HEK293T (cell line): ENCODE results near the gene GLIS2.

ENCODE experiments used
- ARNT ChIP-seq: fragments of 450-650 bp; IDR thresholded peaks from 2 replicates; pipeline ENCODE4 v1.6.1; 2017; ENCODE audit warnings: mild to moderate bottlenecking
- BHLHE40 ChIP-seq: fragments of 450-650 bp; IDR thresholded peaks from 2 replicates; pipeline ENCODE4 v1.6.1; 2016; ENCODE audit warnings: mild to moderate bottlenecking, moderate library complexity, borderline replicate concordance
- ELF4 ChIP-seq: fragments of 450-650 bp; IDR thresholded peaks from 2 replicates; pipeline ENCODE4 v1.6.1; 2017; ENCODE audit warnings: antibody characterized with exemption
- FOXA1 ChIP-seq: fragments of 450-650 bp; IDR thresholded peaks from 2 replicates; pipeline ENCODE4 v1.6.1; 2016; ENCODE audit warnings: mild to moderate bottlenecking
- FOXK2 ChIP-seq: fragments of 450-650 bp; IDR thresholded peaks from 2 replicates; pipeline ENCODE4 v1.6.1; 2016; ENCODE audit warnings: mild to moderate bottlenecking
- FOXM1 ChIP-seq: fragments of 450-650 bp; IDR thresholded peaks from 2 replicates; pipeline ENCODE4 v1.6.1; 2017; ENCODE audit warnings: mild to moderate bottlenecking, borderline replicate concordance
- HDGF ChIP-seq: fragments of 450-650 bp; IDR thresholded peaks from 2 replicates; pipeline ENCODE4 v1.6.1; 2017; ENCODE audit warnings: antibody characterized with exemption, borderline replicate concordance
- LEF1 ChIP-seq: fragments of 450-650 bp; IDR thresholded peaks from 2 replicates; pipeline ENCODE4 v1.6.1; 2017; ENCODE audit warnings: mild to moderate bottlenecking, borderline replicate concordance
- NFRKB ChIP-seq: fragments of 450-650 bp; IDR thresholded peaks from 2 replicates; pipeline ENCODE4 v1.6.1; 2016; ENCODE audit warnings: mild to moderate bottlenecking, moderate library complexity
- PKNOX1 ChIP-seq: fragments of 450-650 bp; IDR thresholded peaks from 2 replicates; pipeline ENCODE4 v1.6.1; 2016
- SP1 ChIP-seq: fragments of 450-650 bp; IDR thresholded peaks from 2 replicates; pipeline ENCODE4 v1.6.1; 2017
- SUZ12 ChIP-seq: fragments of 450-650 bp; IDR thresholded peaks from 2 replicates; pipeline ENCODE4 v1.6.1; 2016; ENCODE audit warnings: mild to moderate bottlenecking
- TARDBP ChIP-seq: fragments of 450-650 bp; IDR thresholded peaks from 2 replicates; pipeline ENCODE4 v1.6.1; 2016
- ZNF384 ChIP-seq: fragments of 450-650 bp; IDR thresholded peaks from 2 replicates; pipeline ENCODE4 v1.6.1; 2016

- TF ChIP-seq FOXM1 (no peak), FOXA1 (no peak), ARNT (no peak), FOXK2 (no peak), NFRKB (no peak), BHLHE40 (no peak), PKNOX1 (no peak), SP1 (no peak), HDGF (no peak), TARDBP (no peak), ZNF384 (no peak), LEF1 (no peak), ELF4 (no peak), SUZ12 (no peak)
Observed at GRCh38 chr16:4332623-4333307, 16.9 kb downstream of the GLIS2 start.
